Gastroesophageal sphincter (tissue), 4 donors: Measurements from ENCODE around the gene OR4B1. TPM values are rescaled to one million over a fixed set of nuclear protein-coding genes. Genes with fewer than 3 reads are reported as not detected.

ENCODE experiments used
- ATAC-seq: fragments of 150-250 bp; one replicate; pipeline ENCODE4 v1.9.1; 2016; ENCODE audit warnings: mild to moderate bottlenecking, moderate library complexity
- H3K27ac ChIP-seq, 4 donors: fragments of 200-600 bp; sonication (generic) in 3 of 4; 1 replicate in 3 of 4; 2 replicates in 1 of 4; pipeline ENCODE4 v1.5.1; 2016 to 2019
- H3K27me3 ChIP-seq: fragments of 200-600 bp; sonication (generic); one replicate; pipeline ENCODE4 v1.5.1; 2019
- H3K36me3 ChIP-seq, 2 donors: fragments of 200-600 bp; sonication (generic); one replicate each; pipeline ENCODE4 v1.5.1; 2019; ENCODE audit warnings: control low read depth in 1 of 2
- H3K4me1 ChIP-seq, 3 donors: fragments of 200-600 bp; sonication (generic); 1 replicate in 2 of 3; 2 replicates in 1 of 3; pipeline ENCODE4 v1.5.1; 2016 to 2019; ENCODE audit warnings: control low read depth in 2 of 3
- H3K4me3 ChIP-seq, 2 donors: fragments of 200-600 bp; sonication (generic); one replicate each; pipeline ENCODE4 v1.5.1; 2019; ENCODE audit warnings: mild to moderate bottlenecking in 1 of 2, moderate library complexity in 1 of 2
- H3K9me3 ChIP-seq, 3 donors: fragments of 200-600 bp; sonication (generic); one replicate each; pipeline ENCODE4 v1.5.1; 2017 to 2019; ENCODE audit warnings: control low read depth in 2 of 3
- EP300 ChIP-seq: sonication (generic); formaldehyde crosslinking; IDR thresholded peaks from one replicate; pipeline ENCODE4 v1.6.1; 2017; ENCODE audit warnings: antibody characterized with exemption, mild to moderate bottlenecking
- POLR2A ChIP-seq, 2 donors: fragments of 450-650 bp; IDR thresholded peaks; one replicate each; pipeline ENCODE4 v1.6.1; 2017; ENCODE audit warnings: antibody characterized with exemption in 2 of 2, mild to moderate bottlenecking in 2 of 2, moderate library complexity in 1 of 2
- POLR2AphosphoS5 ChIP-seq: sonication (generic); formaldehyde crosslinking; IDR thresholded peaks from one replicate; pipeline ENCODE4 v1.6.1; 2017; ENCODE audit warnings: antibody characterized with exemption
- WGBS, 2 donors: methylation state at CpG; one replicate each; pipeline ENCODE4 v1.1.5; 2018; ENCODE audit warnings: low coverage in 1 of 2; 5-methylcytosine and 5-hydroxymethylcytosine counted together
- total RNA-seq, 4 donors: library from RNA; depleted of rRNA; stranded (reverse); fragments of >200 nt; gene quantifications; one replicate each; pipeline ENCODE4 v1.1.0, GENCODE V29; 2016
- TF ChIP-seq, protein P1 (sequence below), 4 experiments: fragments of 200-600 bp in 2 of 4; fragments of 450-650 bp in 2 of 4; sonication (generic) in 1 of 4; IDR thresholded peaks; one replicate each; pipeline ENCODE4 v1.5.1; 2017 to 2019; ENCODE audit warnings: antibody characterized with exemption in 4 of 4, mild to moderate bottlenecking in 2 of 4, moderate library complexity in 2 of 4

OR4B1 gene
- total RNA-seq, 4 donors from 2014 or later: not detected

DNA sequence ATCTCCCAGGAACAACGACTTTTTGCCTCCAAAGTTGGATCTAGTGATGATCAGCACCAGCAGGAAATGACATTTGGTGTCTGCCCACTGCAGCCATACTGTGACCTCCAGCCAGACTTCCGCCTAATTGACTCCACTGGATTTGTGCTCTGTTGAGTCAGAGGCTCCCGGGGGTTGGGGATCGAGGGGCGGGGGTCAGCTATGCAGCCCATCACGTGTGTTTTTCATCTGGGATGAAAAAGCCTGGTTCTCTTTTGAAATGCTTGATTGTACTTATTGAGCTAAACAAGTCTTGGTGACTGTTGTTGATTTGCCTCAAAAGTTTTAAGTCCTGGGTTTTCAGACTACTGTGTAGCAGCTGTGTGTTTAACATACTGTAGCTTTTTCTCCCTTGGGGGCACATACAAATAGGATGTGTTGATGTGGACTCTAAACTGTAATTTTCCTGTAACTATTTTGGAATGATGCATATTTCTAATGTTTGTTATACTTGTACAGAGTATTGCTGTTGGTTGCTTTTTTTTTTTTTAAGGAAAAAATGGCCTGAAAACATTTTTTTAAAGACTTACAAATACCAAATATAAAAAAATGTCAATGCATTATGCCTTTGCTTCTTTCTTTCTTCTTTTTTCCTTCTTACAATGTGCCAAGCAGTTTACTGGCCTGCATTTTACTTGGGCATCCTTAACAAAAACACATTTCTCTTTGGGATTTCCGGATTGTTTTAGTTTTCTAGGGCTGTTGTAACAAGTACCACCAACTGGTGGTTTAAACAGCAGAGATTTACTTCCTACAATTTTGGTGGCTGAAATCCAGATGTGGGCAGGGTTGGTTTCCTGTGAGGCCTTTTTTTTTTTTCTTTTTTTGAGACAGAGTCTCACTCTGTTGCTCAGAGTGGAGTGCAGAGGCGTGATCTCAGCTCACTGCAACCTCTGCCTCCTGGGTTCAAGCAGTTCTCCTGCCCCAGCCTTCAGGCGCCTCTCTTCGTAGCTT is 46.1 kb upstream of the OR4B1 start:
- Histone ChIP-seq H3K27me3 (no peaks in the 10 kb centered on the region), H3K4me3 (no peak overlapping the region), H3K9me3 (no peaks in the 10 kb centered on the region), H3K27ac (peak overlapping the region in 3 of 4 donors; percentile 24 to 51 (median 48)), H3K4me1 (peaks cover 0 to 31% (median 5%) of the 10 kb centered on the region in 3 donors), H3K36me3 (no peaks in the 10 kb centered on the region)
- 66 to 70% methylated on average over 5 to 6 of the region's 10 CpGs for WGBS, 2 donors
- ATAC-seq: no peak
- TF ChIP-seq POLR2A (IDR thresholded peaks at IDR 0.05): no peak
- TF ChIP-seq POLR2AphosphoS5: no peak
- TF ChIP-seq, protein P1, sequence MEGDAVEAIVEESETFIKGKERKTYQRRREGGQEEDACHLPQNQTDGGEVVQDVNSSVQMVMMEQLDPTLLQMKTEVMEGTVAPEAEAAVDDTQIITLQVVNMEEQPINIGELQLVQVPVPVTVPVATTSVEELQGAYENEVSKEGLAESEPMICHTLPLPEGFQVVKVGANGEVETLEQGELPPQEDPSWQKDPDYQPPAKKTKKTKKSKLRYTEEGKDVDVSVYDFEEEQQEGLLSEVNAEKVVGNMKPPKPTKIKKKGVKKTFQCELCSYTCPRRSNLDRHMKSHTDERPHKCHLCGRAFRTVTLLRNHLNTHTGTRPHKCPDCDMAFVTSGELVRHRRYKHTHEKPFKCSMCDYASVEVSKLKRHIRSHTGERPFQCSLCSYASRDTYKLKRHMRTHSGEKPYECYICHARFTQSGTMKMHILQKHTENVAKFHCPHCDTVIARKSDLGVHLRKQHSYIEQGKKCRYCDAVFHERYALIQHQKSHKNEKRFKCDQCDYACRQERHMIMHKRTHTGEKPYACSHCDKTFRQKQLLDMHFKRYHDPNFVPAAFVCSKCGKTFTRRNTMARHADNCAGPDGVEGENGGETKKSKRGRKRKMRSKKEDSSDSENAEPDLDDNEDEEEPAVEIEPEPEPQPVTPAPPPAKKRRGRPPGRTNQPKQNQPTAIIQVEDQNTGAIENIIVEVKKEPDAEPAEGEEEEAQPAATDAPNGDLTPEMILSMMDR (IDR thresholded peaks at IDR 0.05): no peak
- TF ChIP-seq EP300: no peak

DNA sequence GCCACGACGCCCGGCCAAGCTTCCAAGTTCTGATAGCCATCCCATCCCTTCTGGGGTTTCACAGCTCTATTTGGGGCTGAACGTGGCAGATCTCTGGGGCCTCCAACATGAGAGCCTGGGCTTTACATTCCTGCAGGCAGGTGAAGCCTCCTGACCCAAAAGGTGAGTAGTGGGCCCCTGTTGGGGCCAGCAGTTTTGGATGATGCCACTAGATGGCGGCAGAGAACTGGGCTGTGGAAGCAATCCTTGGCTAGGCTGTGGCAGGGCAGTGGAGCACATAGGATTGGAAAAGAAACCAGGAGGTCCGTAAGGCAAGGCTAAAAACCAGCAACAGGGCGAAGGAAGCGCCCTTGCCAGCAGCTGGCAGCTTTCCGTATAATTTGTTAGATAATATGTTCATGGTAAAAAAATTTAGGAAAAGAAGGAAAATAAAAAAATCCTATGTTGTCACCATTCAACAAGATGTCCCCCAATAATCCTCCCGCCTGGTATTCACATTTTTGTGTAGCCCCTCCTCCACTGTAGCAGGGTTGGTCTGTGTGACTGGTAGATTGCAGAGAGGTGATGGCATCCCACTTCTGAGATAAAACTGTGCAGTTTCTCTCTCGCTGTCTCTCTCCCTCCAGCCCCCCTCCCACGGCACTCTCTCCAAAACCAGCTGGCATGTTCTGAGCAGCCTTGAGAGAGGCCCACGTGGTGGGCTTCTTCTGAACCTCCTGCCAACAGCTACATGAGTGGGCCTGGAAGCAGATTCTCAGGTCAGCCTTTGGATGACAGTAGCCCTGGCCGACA is 43.6 kb upstream of the OR4B1 start:
- TF ChIP-seq EP300: no peak
- TF ChIP-seq, protein P1 (IDR thresholded peaks at IDR 0.05): peak; percentile 47 to 84 (median 61)
- ATAC-seq: peak; percentile 51
- H3K36me3 ChIP-seq: no peaks in the 10 kb centered on the region
- peaks cover 0 to 31% (median 5%) of the 10 kb centered on the region in 3 donors for H3K4me1 ChIP-seq
- H3K9me3 ChIP-seq: no peaks in the 10 kb centered on the region
- peaks cover 3% of the 10 kb centered on the region for H3K27me3 ChIP-seq
- H3K4me3 ChIP-seq: no peak overlapping the region
- WGBS, 2 donors: 19 to 44% methylated on average over 6 to 7 of the region's 14 CpGs
- no peak overlapping the region for H3K27ac ChIP-seq

DNA sequence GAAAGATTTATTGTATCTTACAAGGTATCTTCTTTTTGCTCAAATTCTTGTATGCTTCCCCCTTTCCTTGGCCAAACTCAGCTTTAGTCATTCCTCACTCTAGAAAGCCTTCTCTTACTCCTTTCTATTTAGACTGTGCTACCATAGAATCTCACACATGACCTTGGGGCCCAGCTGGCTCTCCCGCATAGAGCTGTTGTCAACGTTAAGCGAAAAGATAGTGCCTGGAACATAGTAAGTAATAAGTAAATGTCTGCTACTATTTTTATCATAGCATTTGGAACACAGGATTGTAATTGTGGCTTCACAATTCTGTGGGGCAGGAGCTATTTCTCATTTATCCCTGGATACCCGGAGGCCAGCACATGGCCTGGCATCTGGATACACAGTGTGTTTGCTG is 38.9 kb upstream of the OR4B1 start:
- H3K4me1 ChIP-seq: peaks cover 0 to 7% (median 0%) of the 10 kb centered on the region in 3 donors
- no peak for ATAC-seq
- no peak overlapping the region for H3K4me3 ChIP-seq
- TF ChIP-seq EP300 (no peak), POLR2A (IDR thresholded peaks at IDR 0.05) (no peak), POLR2AphosphoS5 (no peak)
- TF ChIP-seq, protein P1 (IDR thresholded peaks at IDR 0.05): no peak
- no peaks in the 10 kb centered on the region for H3K36me3 ChIP-seq
- H3K27me3 ChIP-seq: peaks cover 7% of the 10 kb centered on the region
- 63 to 71% methylated on average over 3 to 4 of the region's 4 CpGs for WGBS, 2 donors
- H3K27ac ChIP-seq: no peak overlapping the region
- no peaks in the 10 kb centered on the region for H3K9me3 ChIP-seq

DNA sequence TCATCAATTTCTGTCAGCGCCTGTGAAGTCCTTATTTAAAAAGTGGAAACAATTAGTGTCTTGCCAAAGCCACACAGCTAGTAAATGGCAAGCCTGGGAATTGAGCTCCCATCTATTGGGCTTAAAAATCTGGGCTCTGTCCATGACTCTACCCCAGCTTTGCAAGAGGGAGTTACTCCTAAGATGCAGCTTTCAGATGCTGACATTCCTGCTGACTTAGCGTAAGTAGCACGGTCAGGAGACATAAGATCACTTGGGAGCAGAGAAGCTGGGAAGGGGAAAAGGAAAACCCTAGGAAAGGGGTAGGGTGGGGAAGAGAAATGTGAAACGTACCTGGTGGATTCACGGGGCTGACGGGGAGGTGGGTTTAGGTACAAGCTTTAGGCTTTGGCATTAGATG is 36.0 kb upstream of the OR4B1 start:
- 40 to 79% methylated on average over 1 to 6 of the region's 6 CpGs for WGBS, 2 donors
- Histone ChIP-seq H3K4me1 (no peaks in the 10 kb centered on the region), H3K27ac (no peak overlapping the region), H3K36me3 (no peaks in the 10 kb centered on the region), H3K27me3 (peaks cover 7% of the 10 kb centered on the region), H3K4me3 (no peak overlapping the region), H3K9me3 (no peaks in the 10 kb centered on the region)
- TF ChIP-seq, protein P1 (IDR thresholded peaks at IDR 0.05): no peak
- ATAC-seq: no peak
